Activated CD4-positive, alpha-beta T cell treated with anti-CD3 and anti-CD28 coated beads, Interleukin-2, amount 10 ng/mL, durations not matched to agents 24 days and 14 days (primary cell): Measurements from ENCODE around the gene PRKCA. TPM values are rescaled to one million over a fixed set of nuclear protein-coding genes. Genes with fewer than 3 reads are reported as not detected.

Source experiments
- DNase-seq: peaks from one replicate; pipeline ENCODE4 v3.0.0; 2022
- H3K27ac Mint-ChIP-seq: one replicate; pipeline ENCODE4 v1.8.0; 2022; ENCODE audit warnings: mild to moderate bottlenecking, mixed read lengths
- H3K27me3 Mint-ChIP-seq: one replicate; pipeline ENCODE4 v1.8.0; 2022; ENCODE audit warnings: mixed read lengths
- H3K36me3 Mint-ChIP-seq: one replicate; pipeline ENCODE4 v1.8.0; 2022; ENCODE audit warnings: low read depth, mild to moderate bottlenecking, mixed read lengths
- H3K4me1 Mint-ChIP-seq: one replicate; pipeline ENCODE4 v1.8.0; 2021; ENCODE audit warnings: mixed read lengths
- H3K4me3 Mint-ChIP-seq: one replicate; pipeline ENCODE4 v1.8.0; 2022; ENCODE audit warnings: mild to moderate bottlenecking, moderate library complexity, mixed read lengths
- H3K9me3 Mint-ChIP-seq: one replicate; pipeline ENCODE4 v1.8.0; 2021; ENCODE audit warnings: mixed read lengths
- intact Hi-C: fragments of 100-400 bp; cut with micrococcal nuclease; formaldehyde crosslinking; loops from one replicate; pipeline ENCODE4 v1.15.1; 2023
- total RNA-seq: library from RNA; stranded (reverse); gene quantifications from 2 replicates; pipeline ENCODE4 v1.2.3, GENCODE V29; 2022

The PRKCA gene
- total RNA-seq, 1 donor from 2014 or later = 164 TPM

GRCh38 chr17:66462010-66462409, 159.6 kb downstream of the PRKCA start:
- DNase-seq = no peak
- Mint-ChIP-seq H3K4me3 (no peak overlapping the region), H3K27ac (peak overlapping the region; percentile 1), H3K9me3 (peaks cover 8% of the 10 kb centered on the region), H3K27me3 (no peaks in the 10 kb centered on the region), H3K4me1 (peaks cover 37% of the 10 kb centered on the region), H3K36me3 (peaks cover 42% of the 10 kb centered on the region)
- intact Hi-C loops = no loop called here

- no peak for DNase-seq
- intact Hi-C loops = loop anchor here (5.0 kb wide), 2 partner anchors 43 to 93 kb away; no protein-coding TSS in a partner anchor
- no peak overlapping the region for H3K27ac Mint-ChIP-seq
- H3K4me3 Mint-ChIP-seq = no peak overlapping the region
- H3K4me1 Mint-ChIP-seq = peaks cover 51% of the 10 kb centered on the region
- H3K36me3 Mint-ChIP-seq = peaks cover 20% of the 10 kb centered on the region
- H3K27me3 Mint-ChIP-seq = no peaks in the 10 kb centered on the region
- H3K9me3 Mint-ChIP-seq = no peaks in the 10 kb centered on the region
These were observed 162.5 kb downstream of the PRKCA start for GRCh38 chr17:66464921-66465320.

DNA sequence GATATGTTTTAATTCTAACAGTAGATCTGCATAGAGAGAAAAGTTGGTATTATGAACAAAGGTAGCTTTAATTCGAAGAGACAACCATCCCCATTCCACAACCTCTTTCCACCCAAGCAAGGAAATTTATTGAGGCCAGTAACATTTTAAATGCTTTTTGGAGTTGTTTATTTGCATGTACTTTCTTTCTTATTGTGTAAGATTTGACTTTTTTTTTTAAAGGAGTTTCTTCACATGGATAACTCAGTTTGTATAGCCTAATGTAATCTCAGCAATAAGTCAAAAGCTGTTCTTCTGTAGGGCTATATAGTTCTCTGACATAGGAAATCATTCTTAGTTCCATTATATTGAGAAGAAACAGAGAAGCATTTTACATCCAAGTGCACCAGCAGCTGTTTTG, 163.3 kb downstream of the PRKCA start:
- Mint-ChIP-seq H3K4me1 (peaks cover 54% of the 10 kb centered on the region), H3K27me3 (no peaks in the 10 kb centered on the region), H3K4me3 (no peak overlapping the region), H3K9me3 (no peaks in the 10 kb centered on the region), H3K27ac (peak overlapping the region; percentile 93), H3K36me3 (peaks cover 14% of the 10 kb centered on the region)
- intact Hi-C loops = loop anchor here (1.0 to 5.0 kb wide), 5 partner anchors 43 to 201 kb away; no protein-coding TSS in a partner anchor
- DNase-seq = no peak

DNA sequence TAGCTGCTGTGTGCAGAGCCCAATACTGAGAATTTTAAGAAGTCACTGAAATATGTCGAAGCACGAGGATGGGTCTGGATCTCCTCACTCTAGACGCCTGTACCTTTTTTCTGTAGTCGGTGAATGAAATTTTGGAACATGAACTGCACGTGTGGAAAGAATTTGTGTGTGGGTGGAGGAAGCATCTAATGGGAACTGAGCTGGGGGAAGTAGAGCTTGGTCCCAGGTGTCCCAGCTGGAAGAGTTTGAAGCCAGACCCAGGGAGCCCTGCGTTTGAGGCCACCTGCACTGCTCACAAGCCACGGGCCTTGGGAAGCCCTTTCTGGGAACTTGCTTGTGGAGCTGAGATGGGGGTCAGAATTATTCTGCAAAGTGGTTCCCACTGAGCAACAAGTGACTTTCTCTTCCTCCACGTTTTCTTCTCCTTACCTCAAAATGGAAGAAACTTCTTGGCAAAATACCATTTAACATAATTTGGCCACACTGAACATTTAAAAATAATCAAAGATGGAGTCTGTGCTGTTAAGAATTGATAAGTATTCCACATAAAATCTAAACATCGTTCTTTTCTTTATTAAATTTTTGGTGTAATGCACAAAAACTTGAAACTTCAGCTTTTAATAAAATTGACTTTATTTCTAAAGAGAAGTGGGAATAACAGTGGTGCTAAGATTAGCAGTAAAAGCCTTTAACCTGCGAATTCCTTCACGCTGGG, 163.8 kb downstream of the PRKCA start:
- H3K36me3 Mint-ChIP-seq = peaks cover 16% of the 10 kb centered on the region
- H3K9me3 Mint-ChIP-seq = no peaks in the 10 kb centered on the region
- H3K27me3 Mint-ChIP-seq = no peaks in the 10 kb centered on the region
- no peak for DNase-seq
- intact Hi-C loops = loop anchor here (1.0 to 5.0 kb wide), 5 partner anchors 44 to 201 kb away; no protein-coding TSS in a partner anchor
- H3K4me3 Mint-ChIP-seq = peak overlapping the region; percentile 62
- H3K4me1 Mint-ChIP-seq = peaks cover 55% of the 10 kb centered on the region
- H3K27ac Mint-ChIP-seq = peak overlapping the region; percentile 93

- H3K27me3 Mint-ChIP-seq = no peaks in the 10 kb centered on the region
- H3K36me3 Mint-ChIP-seq = peaks cover 16% of the 10 kb centered on the region
- peaks cover 57% of the 10 kb centered on the region for H3K4me1 Mint-ChIP-seq
- peak; percentile 85 for DNase-seq
- H3K9me3 Mint-ChIP-seq = no peaks in the 10 kb centered on the region
- H3K27ac Mint-ChIP-seq = peak overlapping the region; percentile 93
- peak overlapping the region; percentile 62 for H3K4me3 Mint-ChIP-seq
- intact Hi-C loops = loop anchor here (1.0 to 5.0 kb wide), 10 partner anchors 27 to 212 kb away; no protein-coding TSS in a partner anchor
These were observed 164.5 kb downstream of the PRKCA start for GRCh38 chr17:66466840-66467367.

GRCh38 chr17:66467766-66468165, 165.4 kb downstream of the PRKCA start:
- DNase-seq = no peak
- Mint-ChIP-seq H3K27ac (peak overlapping the region; percentile 93), H3K9me3 (no peaks in the 10 kb centered on the region), H3K4me1 (peaks cover 56% of the 10 kb centered on the region), H3K4me3 (peak overlapping the region; percentile 64), H3K27me3 (no peaks in the 10 kb centered on the region), H3K36me3 (peaks cover 15% of the 10 kb centered on the region)
- intact Hi-C loops = loop anchor here (1.0 to 5.0 kb wide), 10 partner anchors 27 to 212 kb away; no protein-coding TSS in a partner anchor

DNA sequence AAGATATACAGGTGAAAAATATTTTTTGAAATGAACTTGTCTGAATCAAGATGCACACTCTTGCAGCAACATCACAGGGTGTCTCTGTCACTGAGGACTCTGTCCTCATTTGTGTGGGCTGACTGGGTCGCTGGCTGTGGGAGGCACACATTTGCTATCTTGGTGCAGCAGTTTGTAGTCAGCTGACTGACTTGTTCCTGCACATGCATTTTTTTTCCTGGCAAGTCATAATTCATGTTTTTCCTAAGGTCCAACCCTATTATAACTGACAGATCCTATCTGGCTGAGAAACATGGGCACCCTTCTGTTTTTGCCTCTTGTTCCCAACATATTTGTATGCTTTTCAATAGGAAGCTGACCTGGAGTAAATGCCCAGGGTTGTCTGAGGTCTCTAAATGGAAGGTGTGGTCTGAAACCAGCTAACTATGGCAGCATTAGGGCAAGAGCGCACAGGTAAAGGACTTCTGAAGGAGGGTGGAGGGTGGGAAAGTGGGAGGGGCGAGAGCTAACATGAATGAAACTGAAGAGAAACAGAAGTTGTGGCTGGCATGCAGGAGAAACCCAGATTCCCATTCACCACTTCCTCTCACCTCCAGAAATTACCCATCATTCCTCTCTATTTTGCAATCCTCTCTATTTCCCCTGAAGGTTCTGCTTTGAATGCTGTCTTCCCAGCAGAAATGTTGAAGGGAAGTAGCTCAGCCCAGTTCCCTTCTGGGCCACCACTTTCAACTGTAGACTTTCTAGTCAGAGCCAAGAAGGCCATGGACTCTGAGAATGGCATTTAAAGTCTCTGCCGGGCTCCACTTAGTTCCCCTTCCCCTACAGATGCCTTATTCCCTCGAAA, 166.1 kb downstream of the PRKCA start:
- Mint-ChIP-seq H3K4me1 (peaks cover 58% of the 10 kb centered on the region), H3K36me3 (peaks cover 21% of the 10 kb centered on the region), H3K27me3 (no peaks in the 10 kb centered on the region), H3K27ac (peak overlapping the region; percentile 93), H3K4me3 (peak overlapping the region; percentile 64), H3K9me3 (no peaks in the 10 kb centered on the region)
- intact Hi-C loops = loop anchor here (1.0 to 5.0 kb wide), 3 partner anchors 46 to 96 kb away; no protein-coding TSS in a partner anchor
- DNase-seq = no peak

DNA sequence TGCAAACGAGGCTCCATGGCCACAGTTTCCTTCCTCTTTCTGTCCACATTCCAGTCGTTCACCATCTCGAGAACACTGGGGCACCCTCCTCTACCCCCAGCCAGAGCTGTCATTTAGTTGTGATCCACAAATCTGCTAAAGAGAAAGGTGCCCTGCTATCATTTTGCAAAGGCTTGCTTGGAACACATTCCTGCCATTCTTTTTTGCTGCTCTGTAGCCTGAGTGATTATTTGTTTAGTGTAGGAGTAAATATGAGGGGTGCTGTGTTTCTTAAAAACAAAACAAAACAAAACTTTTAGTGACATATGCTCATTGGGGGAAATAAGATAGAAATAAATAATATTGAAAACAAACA, 166.7 kb downstream of the PRKCA start:
- peak overlapping the region; percentile 93 for H3K27ac Mint-ChIP-seq
- peaks cover 20% of the 10 kb centered on the region for H3K36me3 Mint-ChIP-seq
- peak overlapping the region; percentile 48 for H3K4me3 Mint-ChIP-seq
- no peaks in the 10 kb centered on the region for H3K9me3 Mint-ChIP-seq
- no peak for DNase-seq
- no peaks in the 10 kb centered on the region for H3K27me3 Mint-ChIP-seq
- peaks cover 55% of the 10 kb centered on the region for H3K4me1 Mint-ChIP-seq
- intact Hi-C loops = loop anchor here (5.0 kb wide), 2 partner anchors 47 to 97 kb away; no protein-coding TSS in a partner anchor

DNA sequence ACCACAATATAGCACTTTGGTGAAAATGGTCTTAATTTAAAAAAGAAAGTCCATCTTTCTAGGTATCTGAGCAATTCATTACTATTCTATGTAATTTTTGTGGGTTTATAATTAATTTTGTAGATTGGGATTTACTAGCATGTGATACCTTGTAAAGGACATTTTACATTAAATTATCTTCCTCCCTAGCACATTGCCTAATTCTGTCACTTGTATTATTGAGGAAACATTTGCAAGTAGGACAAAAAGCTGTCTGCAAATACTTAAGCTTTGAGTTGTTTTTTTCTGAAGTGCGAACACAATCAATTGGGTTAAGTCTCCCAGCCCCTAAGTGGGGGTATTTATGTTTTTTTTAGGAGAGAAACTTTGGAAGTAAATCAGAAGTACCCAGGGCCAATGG, 167.0 kb downstream of the PRKCA start:
- Mint-ChIP-seq H3K27ac (peak overlapping the region; percentile 41), H3K9me3 (no peaks in the 10 kb centered on the region), H3K27me3 (no peaks in the 10 kb centered on the region), H3K36me3 (peaks cover 20% of the 10 kb centered on the region), H3K4me3 (no peak overlapping the region), H3K4me1 (peaks cover 56% of the 10 kb centered on the region)
- intact Hi-C loops = loop anchor here (5.0 kb wide), 2 partner anchors 47 to 97 kb away; no protein-coding TSS in a partner anchor
- no peak for DNase-seq

- no peak for DNase-seq
- Mint-ChIP-seq H3K4me3 (no peak overlapping the region), H3K27ac (no peak overlapping the region), H3K27me3 (no peaks in the 10 kb centered on the region), H3K36me3 (peaks cover 20% of the 10 kb centered on the region), H3K9me3 (no peaks in the 10 kb centered on the region), H3K4me1 (peaks cover 59% of the 10 kb centered on the region)
- intact Hi-C loops = loop anchor here (5.0 kb wide), 2 partner anchors 48 to 98 kb away; no protein-coding TSS in a partner anchor
These were observed 167.5 kb downstream of the PRKCA start for GRCh38 chr17:66469890-66470289.

DNA sequence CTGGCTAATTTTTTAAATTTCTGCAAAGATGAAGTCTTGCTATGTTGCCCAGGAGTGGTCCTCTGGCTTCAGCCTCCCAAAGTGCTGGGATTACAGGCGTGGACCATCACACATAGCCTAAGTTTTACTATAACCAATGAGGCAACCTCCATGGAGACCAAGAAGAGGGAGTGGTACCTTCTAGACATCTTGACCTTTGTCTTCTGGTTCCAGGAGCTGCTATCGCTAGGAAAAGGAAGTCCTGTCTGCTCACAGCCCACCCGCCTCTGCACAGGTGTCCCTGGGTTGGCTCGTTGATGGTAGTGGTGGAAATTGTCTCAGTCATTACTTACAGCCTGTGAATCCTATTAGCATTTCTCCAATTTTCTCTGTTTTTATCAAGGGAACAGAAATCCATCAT, 169.7 kb downstream of the PRKCA start:
- Mint-ChIP-seq H3K9me3 (no peaks in the 10 kb centered on the region), H3K4me1 (peaks cover 52% of the 10 kb centered on the region), H3K27me3 (no peaks in the 10 kb centered on the region), H3K27ac (no peak overlapping the region), H3K36me3 (peaks cover 25% of the 10 kb centered on the region), H3K4me3 (no peak overlapping the region)
- no peak for DNase-seq
- intact Hi-C loops = no loop called here

GRCh38 chr17:66474258-66474657, 171.8 kb downstream of the PRKCA start:
- peaks cover 31% of the 10 kb centered on the region for H3K36me3 Mint-ChIP-seq
- DNase-seq = no peak
- no peaks in the 10 kb centered on the region for H3K27me3 Mint-ChIP-seq
- peaks cover 6% of the 10 kb centered on the region for H3K9me3 Mint-ChIP-seq
- no peak overlapping the region for H3K4me3 Mint-ChIP-seq
- H3K4me1 Mint-ChIP-seq = peaks cover 34% of the 10 kb centered on the region
- intact Hi-C loops = no loop called here
- no peak overlapping the region for H3K27ac Mint-ChIP-seq

DNA sequence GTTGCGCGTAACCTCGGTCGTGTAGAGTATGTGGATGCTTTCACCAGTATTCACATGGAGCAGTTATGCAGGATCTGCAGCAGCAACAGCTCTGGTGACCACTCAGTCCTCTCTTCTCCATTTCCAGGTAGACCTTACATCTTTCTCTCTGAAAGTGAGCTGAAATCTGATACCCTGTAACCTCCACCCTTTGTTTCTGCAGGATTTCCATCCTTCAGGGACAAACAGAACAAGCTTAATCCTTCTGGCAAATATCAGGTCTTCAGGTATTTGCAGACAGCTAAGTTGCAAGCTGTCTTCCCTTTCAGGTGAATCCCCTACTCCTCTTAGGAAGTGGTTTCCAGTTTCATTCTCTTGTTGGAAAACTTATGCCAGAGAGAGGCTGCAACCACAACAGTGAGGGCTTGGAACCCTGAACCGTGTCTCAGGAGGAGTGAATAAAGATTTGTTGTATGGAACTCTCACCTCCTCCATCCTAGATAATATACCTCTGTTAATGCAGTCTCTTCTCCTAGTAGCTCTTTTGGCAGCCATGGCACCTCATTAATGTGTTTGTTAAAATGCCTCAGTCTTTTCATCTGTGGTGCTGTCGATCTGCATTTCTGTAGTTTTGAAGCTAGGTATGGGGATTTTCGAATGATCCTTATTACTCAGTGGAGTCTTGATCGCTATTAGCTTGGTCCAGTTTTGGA, 172.5 kb downstream of the PRKCA start:
- H3K27me3 Mint-ChIP-seq = no peaks in the 10 kb centered on the region
- H3K4me1 Mint-ChIP-seq = peaks cover 31% of the 10 kb centered on the region
- no peak overlapping the region for H3K4me3 Mint-ChIP-seq
- DNase-seq = no peak
- H3K36me3 Mint-ChIP-seq = peaks cover 36% of the 10 kb centered on the region
- intact Hi-C loops = no loop called here
- peak overlapping the region; percentile 55 for H3K27ac Mint-ChIP-seq
- H3K9me3 Mint-ChIP-seq = peaks cover 8% of the 10 kb centered on the region
